HEK293 (cell line): ENCODE results near the gene AIG1.

Experiments
- CTCF ChIA-PET: fragments of 350-600 bp; formaldehyde crosslinking; extraction: SDS; loops from one replicate; lab custom pipeline; 2021; ENCODE audit warnings: antibody characterized with exemption; lab: Yijun Ruan, JAX
- POLR2A ChIA-PET: fragments of 300-600 bp; formaldehyde crosslinking; extraction: SDS; loops from one replicate; lab custom pipeline; 2020; ENCODE audit warnings: antibody characterized with exemption, inconsistent platforms; lab: Yijun Ruan, JAX
- H3K27ac ChIP-seq: fragments of 200-500 bp; sonication (Bioruptor generic); 2 replicates; pipeline ENCODE4 v1.5.1; 2014; ENCODE audit warnings: low read depth, low read length, control low read depth, inconsistent platforms; ENCODE audit errors: extremely low read depth
- H3K36me3 ChIP-seq, 2 experiments: fragments of 200-500 bp in 1 of 2; sonication (Bioruptor generic) in 1 of 2; 1 replicate in 1 of 2; 2 replicates in 1 of 2; pipeline ENCODE4 v1.5.1; 2014 to 2017; ENCODE audit warnings: inconsistent platforms in 2 of 2, low read length in 2 of 2; ENCODE audit not compliant: control insufficient read depth in 2 of 2, insufficient read depth in 1 of 2
- H3K4me1 ChIP-seq: fragments of 200-500 bp; sonication (Bioruptor generic); 2 replicates; pipeline ENCODE4 v1.5.1; 2014; ENCODE audit warnings: mild to moderate bottlenecking, low read length, inconsistent platforms; ENCODE audit not compliant: control insufficient read depth, insufficient read depth
- H3K4me3 ChIP-seq: 2 replicates; pipeline ENCODE4 v1.5.1; 2011; ENCODE audit warnings: low read depth, mild to moderate bottlenecking, control low read depth, low read length, moderate library complexity
- H3K9me3 ChIP-seq: fragments of 200-500 bp; sonication (Bioruptor generic); 2 replicates; pipeline ENCODE4 v1.5.1; 2014; ENCODE audit warnings: low read depth, low read length, inconsistent platforms; ENCODE audit not compliant: control insufficient read depth, insufficient read depth
- SETDB1 ChIP-seq: IDR thresholded peaks from one replicate; pipeline ENCODE4 v1.6.1; 2017; ENCODE audit warnings: mild to moderate bottlenecking, low read length, moderate library complexity, mixed read lengths; ENCODE audit not compliant: insufficient read length
- WT1 ChIP-seq: fragments of 450-650 bp; formaldehyde crosslinking; IDR thresholded peaks from 2 replicates; pipeline ENCODE4 v1.5.1; 2016; ENCODE audit warnings: missing biosample characterization, missing genetic modification characterization
- ZNF16 ChIP-seq: fragments of 450-650 bp; formaldehyde crosslinking; IDR thresholded peaks from 2 replicates; pipeline ENCODE4 v1.5.1; 2016; ENCODE audit warnings: low read depth, missing biosample characterization, missing genetic modification characterization
- ZNF174 ChIP-seq: fragments of 450-650 bp; formaldehyde crosslinking; IDR thresholded peaks from 2 replicates; pipeline ENCODE4 v1.5.0; 2017; ENCODE audit warnings: missing biosample characterization, mild to moderate bottlenecking, missing genetic modification characterization
- ZNF19 ChIP-seq: fragments of 450-650 bp; formaldehyde crosslinking; IDR thresholded peaks from 2 replicates; pipeline ENCODE4; 2016; ENCODE audit warnings: missing biosample characterization, missing genetic modification characterization, low read depth
- ZNF366 ChIP-seq: fragments of 450-650 bp; formaldehyde crosslinking; conservative IDR thresholded peaks from 2 replicates; pipeline ENCODE4 v1.5.1; 2016; ENCODE audit warnings: missing biosample characterization, missing genetic modification characterization
- ZNF37A ChIP-seq: fragments of 450-650 bp; IDR thresholded peaks from 2 replicates; pipeline ENCODE4 v1.5.1; 2018; ENCODE audit warnings: missing biosample characterization, missing genetic modification characterization
- ZNF624 ChIP-seq: fragments of 450-650 bp; formaldehyde crosslinking; IDR thresholded peaks from 2 replicates; pipeline ENCODE4 v1.5.1; 2017; ENCODE audit warnings: missing biosample characterization, missing genetic modification characterization
- ZNF629 ChIP-seq: fragments of 450-650 bp; formaldehyde crosslinking; IDR thresholded peaks from 2 replicates; pipeline ENCODE4 v1.5.1; 2017; ENCODE audit warnings: missing biosample characterization, missing genetic modification characterization
- TF ChIP-seq, protein P1 (sequence below): sonication (generic); formaldehyde crosslinking; IDR thresholded peaks from 2 replicates; pipeline ENCODE4 v1.8.1; 2022; ENCODE audit warnings: mild to moderate bottlenecking, moderate library complexity, missing genetic modification reagents
- TF ChIP-seq, protein P2 (sequence below): fragments of 450-650 bp; formaldehyde crosslinking; IDR thresholded peaks from 2 replicates; pipeline ENCODE4 v1.5.1; 2016; ENCODE audit warnings: missing biosample characterization, missing genetic modification characterization, borderline replicate concordance
- TF ChIP-seq, protein P3 (sequence below): fragments of 450-650 bp; formaldehyde crosslinking; IDR thresholded peaks from 2 replicates; pipeline ENCODE4 v1.5.1; 2016; ENCODE audit warnings: missing biosample characterization, missing genetic modification characterization
- TF ChIP-seq, protein P4 (sequence below): fragments of 450-650 bp; formaldehyde crosslinking; IDR thresholded peaks from 2 replicates; pipeline ENCODE4 v1.5.1; 2016; ENCODE audit warnings: missing biosample characterization, missing genetic modification characterization

The AIG1 gene

DNA sequence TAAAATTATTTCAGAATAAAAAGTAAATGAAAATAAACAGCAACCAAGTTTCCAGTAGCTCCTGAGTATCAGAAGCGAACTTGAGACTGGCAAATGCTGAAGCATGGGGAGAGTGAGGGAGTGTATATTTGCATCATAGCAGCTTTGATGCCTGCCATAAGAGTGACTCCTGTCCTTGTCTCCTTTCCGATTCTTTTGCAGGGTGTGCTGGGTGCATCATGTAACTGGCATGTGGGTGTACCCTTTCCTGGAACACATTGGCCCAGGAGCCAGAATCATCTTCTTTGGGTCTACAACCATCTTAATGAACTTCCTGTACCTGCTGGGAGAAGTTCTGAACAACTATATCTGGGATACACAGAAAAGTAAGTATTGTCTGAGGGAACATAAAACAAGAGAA, 272.4 kb downstream of the AIG1 start (continued):
- TF ChIP-seq, protein P1, sequence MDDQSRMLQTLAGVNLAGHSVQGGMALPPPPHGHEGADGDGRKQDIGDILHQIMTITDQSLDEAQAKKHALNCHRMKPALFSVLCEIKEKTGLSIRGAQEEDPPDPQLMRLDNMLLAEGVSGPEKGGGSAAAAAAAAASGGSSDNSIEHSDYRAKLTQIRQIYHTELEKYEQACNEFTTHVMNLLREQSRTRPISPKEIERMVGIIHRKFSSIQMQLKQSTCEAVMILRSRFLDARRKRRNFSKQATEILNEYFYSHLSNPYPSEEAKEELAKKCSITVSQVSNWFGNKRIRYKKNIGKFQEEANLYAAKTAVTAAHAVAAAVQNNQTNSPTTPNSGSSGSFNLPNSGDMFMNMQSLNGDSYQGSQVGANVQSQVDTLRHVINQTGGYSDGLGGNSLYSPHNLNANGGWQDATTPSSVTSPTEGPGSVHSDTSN = no peak
- no peak for TF ChIP-seq ZNF629 (tag by site-specific recombination)
- TF ChIP-seq ZNF16 (tag by site-specific recombination) = no peak

DNA sequence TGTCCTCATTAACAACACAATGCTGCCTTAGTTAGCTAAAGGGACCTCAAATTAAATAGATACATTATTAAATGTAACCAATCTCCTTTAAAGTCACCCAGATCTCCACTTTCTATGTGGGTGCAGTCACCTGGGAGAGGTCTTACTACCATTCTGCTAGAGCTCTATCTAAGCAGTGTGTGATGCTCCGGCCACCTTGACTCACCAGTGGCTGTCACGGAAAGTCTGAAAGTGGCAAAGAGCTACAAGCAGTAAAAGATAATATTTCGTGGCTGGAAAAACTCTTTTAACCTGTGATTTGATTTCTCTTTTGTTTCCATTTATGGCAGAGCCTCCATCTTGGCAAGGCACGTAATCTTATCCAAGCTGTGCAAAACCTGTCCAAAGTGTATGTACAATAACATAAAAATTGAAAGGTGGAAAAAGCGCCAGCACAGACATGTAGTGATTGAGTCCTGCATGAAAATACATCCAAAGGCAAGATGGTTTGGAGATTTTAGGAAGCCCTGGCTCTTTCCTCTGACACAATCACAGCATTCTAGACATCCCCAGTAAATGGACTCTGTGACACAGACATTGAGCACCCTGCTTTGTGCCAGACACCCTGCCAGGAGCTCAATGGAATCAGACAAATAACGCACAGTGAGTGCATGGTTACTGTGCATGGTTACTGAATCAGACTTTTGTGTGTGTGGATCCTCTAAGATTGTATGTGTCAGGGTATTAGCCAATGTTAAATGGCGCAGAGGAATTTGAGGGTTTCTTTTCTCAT, 273.2 kb downstream of the AIG1 start:
- CTCF ChIA-PET = interaction anchor here (0.5 to 1.4 kb wide), 4 partner anchors 8 to 768 kb away, joined by 3 to 7 read pairs (median 4); no protein-coding TSS in a partner anchor
- Histone ChIP-seq H3K9me3 (no peaks in the 10 kb centered on the region), H3K4me3 (no peak overlapping the region), H3K4me1 (peaks cover 6% of the 10 kb centered on the region; the same call in 1 of the 2 replicates), H3K36me3 (no peaks in the 10 kb centered on the region), H3K27ac (no peak overlapping the region)
- no peak for TF ChIP-seq ZNF174 (tag by site-specific recombination)
- TF ChIP-seq ZNF37A = no peak
- no peak for TF ChIP-seq ZNF19 (tag by site-specific recombination)
- TF ChIP-seq ZNF624 (tag by site-specific recombination) = no peak
- TF ChIP-seq WT1 (tag by site-specific recombination) = no peak
- POLR2A ChIA-PET = no interaction called here

DNA sequence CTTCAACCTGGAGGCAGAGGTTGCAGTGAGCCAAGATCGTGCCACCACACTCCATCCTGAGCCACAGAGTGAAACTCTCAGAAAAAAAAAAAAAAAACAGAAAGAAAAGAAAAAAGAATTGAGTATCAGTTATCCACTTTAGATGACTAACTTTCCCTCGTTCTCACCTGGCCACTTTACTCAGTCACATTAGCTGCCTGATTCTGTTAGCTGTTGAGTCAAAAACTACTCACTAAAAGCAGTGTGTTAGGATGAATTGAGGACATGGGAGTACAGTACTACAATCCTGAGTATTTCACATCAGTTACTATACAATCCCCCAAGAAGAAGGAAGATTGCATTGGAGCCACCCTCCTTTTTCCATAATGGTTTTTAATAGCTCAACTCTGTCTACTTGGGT, 275.2 kb downstream of the AIG1 start:
- no peak overlapping the region for H3K4me3 ChIP-seq

More for the DNA sequence above, 275.2 kb downstream of the AIG1 start:
- no peaks in the 10 kb centered on the region for H3K9me3 ChIP-seq
- no peak for TF ChIP-seq SETDB1
- TF ChIP-seq ZNF174 (tag by site-specific recombination) = no peak
- TF ChIP-seq ZNF366 (tag by site-specific recombination) = no peak
- TF ChIP-seq, protein P2, sequence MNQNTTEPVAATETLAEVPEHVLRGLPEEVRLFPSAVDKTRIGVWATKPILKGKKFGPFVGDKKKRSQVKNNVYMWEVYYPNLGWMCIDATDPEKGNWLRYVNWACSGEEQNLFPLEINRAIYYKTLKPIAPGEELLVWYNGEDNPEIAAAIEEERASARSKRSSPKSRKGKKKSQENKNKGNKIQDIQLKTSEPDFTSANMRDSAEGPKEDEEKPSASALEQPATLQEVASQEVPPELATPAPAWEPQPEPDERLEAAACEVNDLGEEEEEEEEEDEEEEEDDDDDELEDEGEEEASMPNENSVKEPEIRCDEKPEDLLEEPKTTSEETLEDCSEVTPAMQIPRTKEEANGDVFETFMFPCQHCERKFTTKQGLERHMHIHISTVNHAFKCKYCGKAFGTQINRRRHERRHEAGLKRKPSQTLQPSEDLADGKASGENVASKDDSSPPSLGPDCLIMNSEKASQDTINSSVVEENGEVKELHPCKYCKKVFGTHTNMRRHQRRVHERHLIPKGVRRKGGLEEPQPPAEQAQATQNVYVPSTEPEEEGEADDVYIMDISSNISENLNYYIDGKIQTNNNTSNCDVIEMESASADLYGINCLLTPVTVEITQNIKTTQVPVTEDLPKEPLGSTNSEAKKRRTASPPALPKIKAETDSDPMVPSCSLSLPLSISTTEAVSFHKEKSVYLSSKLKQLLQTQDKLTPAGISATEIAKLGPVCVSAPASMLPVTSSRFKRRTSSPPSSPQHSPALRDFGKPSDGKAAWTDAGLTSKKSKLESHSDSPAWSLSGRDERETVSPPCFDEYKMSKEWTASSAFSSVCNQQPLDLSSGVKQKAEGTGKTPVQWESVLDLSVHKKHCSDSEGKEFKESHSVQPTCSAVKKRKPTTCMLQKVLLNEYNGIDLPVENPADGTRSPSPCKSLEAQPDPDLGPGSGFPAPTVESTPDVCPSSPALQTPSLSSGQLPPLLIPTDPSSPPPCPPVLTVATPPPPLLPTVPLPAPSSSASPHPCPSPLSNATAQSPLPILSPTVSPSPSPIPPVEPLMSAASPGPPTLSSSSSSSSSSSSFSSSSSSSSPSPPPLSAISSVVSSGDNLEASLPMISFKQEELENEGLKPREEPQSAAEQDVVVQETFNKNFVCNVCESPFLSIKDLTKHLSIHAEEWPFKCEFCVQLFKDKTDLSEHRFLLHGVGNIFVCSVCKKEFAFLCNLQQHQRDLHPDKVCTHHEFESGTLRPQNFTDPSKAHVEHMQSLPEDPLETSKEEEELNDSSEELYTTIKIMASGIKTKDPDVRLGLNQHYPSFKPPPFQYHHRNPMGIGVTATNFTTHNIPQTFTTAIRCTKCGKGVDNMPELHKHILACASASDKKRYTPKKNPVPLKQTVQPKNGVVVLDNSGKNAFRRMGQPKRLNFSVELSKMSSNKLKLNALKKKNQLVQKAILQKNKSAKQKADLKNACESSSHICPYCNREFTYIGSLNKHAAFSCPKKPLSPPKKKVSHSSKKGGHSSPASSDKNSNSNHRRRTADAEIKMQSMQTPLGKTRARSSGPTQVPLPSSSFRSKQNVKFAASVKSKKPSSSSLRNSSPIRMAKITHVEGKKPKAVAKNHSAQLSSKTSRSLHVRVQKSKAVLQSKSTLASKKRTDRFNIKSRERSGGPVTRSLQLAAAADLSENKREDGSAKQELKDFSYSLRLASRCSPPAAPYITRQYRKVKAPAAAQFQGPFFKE = no peak
- TF ChIP-seq, protein P3, sequence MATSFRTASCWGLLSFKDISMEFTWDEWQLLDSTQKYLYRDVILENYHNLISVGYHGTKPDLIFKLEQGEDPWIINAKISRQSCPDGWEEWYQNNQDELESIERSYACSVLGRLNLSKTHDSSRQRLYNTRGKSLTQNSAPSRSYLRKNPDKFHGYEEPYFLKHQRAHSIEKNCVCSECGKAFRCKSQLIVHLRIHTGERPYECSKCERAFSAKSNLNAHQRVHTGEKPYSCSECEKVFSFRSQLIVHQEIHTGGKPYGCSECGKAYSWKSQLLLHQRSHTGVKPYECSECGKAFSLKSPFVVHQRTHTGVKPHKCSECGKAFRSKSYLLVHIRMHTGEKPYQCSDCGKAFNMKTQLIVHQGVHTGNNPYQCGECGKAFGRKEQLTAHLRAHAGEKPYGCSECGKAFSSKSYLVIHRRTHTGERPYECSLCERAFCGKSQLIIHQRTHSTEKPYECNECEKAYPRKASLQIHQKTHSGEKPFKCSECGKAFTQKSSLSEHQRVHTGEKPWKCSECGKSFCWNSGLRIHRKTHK (tag by site-specific recombination) = no peak
- TF ChIP-seq, protein P4, sequence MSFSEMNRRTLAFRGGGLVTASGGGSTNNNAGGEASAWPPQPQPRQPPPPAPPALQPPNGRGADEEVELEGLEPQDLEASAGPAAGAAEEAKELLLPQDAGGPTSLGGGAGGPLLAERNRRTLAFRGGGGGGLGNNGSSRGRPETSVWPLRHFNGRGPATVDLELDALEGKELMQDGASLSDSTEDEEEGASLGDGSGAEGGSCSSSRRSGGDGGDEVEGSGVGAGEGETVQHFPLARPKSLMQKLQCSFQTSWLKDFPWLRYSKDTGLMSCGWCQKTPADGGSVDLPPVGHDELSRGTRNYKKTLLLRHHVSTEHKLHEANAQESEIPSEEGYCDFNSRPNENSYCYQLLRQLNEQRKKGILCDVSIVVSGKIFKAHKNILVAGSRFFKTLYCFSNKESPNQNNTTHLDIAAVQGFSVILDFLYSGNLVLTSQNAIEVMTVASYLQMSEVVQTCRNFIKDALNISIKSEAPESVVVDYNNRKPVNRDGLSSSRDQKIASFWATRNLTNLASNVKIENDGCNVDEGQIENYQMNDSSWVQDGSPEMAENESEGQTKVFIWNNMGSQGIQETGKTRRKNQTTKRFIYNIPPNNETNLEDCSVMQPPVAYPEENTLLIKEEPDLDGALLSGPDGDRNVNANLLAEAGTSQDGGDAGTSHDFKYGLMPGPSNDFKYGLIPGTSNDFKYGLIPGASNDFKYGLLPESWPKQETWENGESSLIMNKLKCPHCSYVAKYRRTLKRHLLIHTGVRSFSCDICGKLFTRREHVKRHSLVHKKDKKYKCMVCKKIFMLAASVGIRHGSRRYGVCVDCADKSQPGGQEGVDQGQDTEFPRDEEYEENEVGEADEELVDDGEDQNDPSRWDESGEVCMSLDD = no peak
- TF ChIP-seq, all 188 proteins: peak for 0
- ChIA-PET POLR2A (no interaction called here), CTCF (interaction anchor here (0.6 to 1.4 kb wide), 5 partner anchors 9 to 64 kb away, joined by 3 to 5 read pairs (median 3); no protein-coding TSS in a partner anchor)
- Histone ChIP-seq H3K27ac (no peak overlapping the region), H3K4me1 (0 out of 2 replicates have a peak, but pooled peaks cover 3% of the 10 kb centered on the region), H3K36me3 (no peaks in the 10 kb centered on the region)
